ELF-1 (cell line): ENCODE results near the gene PRR33.

Experiments
- DNase-seq: peaks from one replicate; pipeline ENCODE4 v3.0.0-alpha.2; 2016; ENCODE audit warnings: low read depth, low spot score

The PRR33 gene

GRCh38 chr11:1916986-1917522, 25.4 kb upstream of the PRR33 start:
- DNase-seq: no peak

GRCh38 chr11:1916132-1916985, 24.7 kb upstream of the PRR33 start:
- DNase-seq: no peak

GRCh38 chr11:1915795-1916131, 24.1 kb upstream of the PRR33 start:
- no peak for DNase-seq

GRCh38 chr11:1913271-1914060, 21.8 kb upstream of the PRR33 start:
- DNase-seq: no peak

GRCh38 chr11:1912289-1912878, 20.7 kb upstream of the PRR33 start:
- DNase-seq: no peak

- DNase-seq: no peak
These were observed 17.8 kb upstream of the PRR33 start for GRCh38 chr11:1909524-1909923.

GRCh38 chr11:1908618-1909017, 16.9 kb upstream of the PRR33 start:
- no peak for DNase-seq

GRCh38 chr11:1906611-1907423, 15.1 kb upstream of the PRR33 start:
- DNase-seq: peak; percentile 36

GRCh38 chr11:1906181-1906580, 14.5 kb upstream of the PRR33 start:
- no peak for DNase-seq

GRCh38 chr11:1899686-1900085, 8.0 kb upstream of the PRR33 start:
- no peak for DNase-seq

- no peak for DNase-seq
These were observed 7.4 kb upstream of the PRR33 start for GRCh38 chr11:1899090-1899489.

GRCh38 chr11:1896923-1897322, 5.2 kb upstream of the PRR33 start:
- DNase-seq: no peak

- no peak for DNase-seq
These were observed 4.8 kb upstream of the PRR33 start for GRCh38 chr11:1896468-1896867.

- DNase-seq: no peak
These were observed 3.1 kb upstream of the PRR33 start for GRCh38 chr11:1894759-1895158.

- DNase-seq: no peak
These were observed 2.1 kb upstream of the PRR33 start for GRCh38 chr11:1893581-1894359.

GRCh38 chr11:1892558-1892957, 863 bp upstream of the PRR33 start:
- DNase-seq: no peak

GRCh38 chr11:1892116-1892515, 421 bp upstream of the PRR33 start:
- no peak for DNase-seq

GRCh38 chr11:1890856-1891830, 552 bp downstream of the PRR33 start:
- no peak for DNase-seq
